GM15510 (cell line): Measurements from ENCODE around the gene MLH3.

Experiments used
- POLR2A ChIP-seq: IDR thresholded peaks from 3 replicates; pipeline ENCODE4 v1.6.1; 2011; ENCODE audit warnings: borderline replicate concordance; ENCODE audit not compliant: insufficient read length; ENCODE audit errors: extremely low read depth

Gene MLH3

GRCh38 chr14:75069121-75069810, 18.0 kb upstream of the MLH3 start, which contains the start of gene ZC2HC1C:
TSS of gene ZC2HC1C (plus strand) at chr14:75069641. CDS start at chr14:75070574, 933 bp downstream.
- peak; percentile 73 for TF ChIP-seq POLR2A

- no peak for TF ChIP-seq POLR2A
Measured at GRCh38 chr14:75068294-75069120, 17.2 kb upstream of the MLH3 start.

- no peak for TF ChIP-seq POLR2A
Measured at GRCh38 chr14:75067212-75067611, 15.9 kb upstream of the MLH3 start.

- TF ChIP-seq POLR2A: no peak
Measured at GRCh38 chr14:75066691-75067090, 15.4 kb upstream of the MLH3 start.

GRCh38 chr14:75064205-75064567, 12.9 kb upstream of the MLH3 start:
- TF ChIP-seq POLR2A: no peak

GRCh38 chr14:75063491-75064204, 12.4 kb upstream of the MLH3 start, which contains the start of gene ACYP1:
TSS of gene ACYP1 (minus strand) at chr14:75064024. CDS start at chr14:75063553, 471 bp downstream.
- peak; percentile 60 for TF ChIP-seq POLR2A

- TF ChIP-seq POLR2A: no peak
Measured at GRCh38 chr14:75063013-75063412, 11.7 kb upstream of the MLH3 start.

GRCh38 chr14:75060420-75060819, 9.2 kb upstream of the MLH3 start:
- no peak for TF ChIP-seq POLR2A

GRCh38 chr14:75059642-75060041, 8.4 kb upstream of the MLH3 start:
- TF ChIP-seq POLR2A: no peak

GRCh38 chr14:75054421-75054820, 3.2 kb upstream of the MLH3 start:
- no peak for TF ChIP-seq POLR2A

- no peak for TF ChIP-seq POLR2A
Measured at GRCh38 chr14:75053396-75054291, 2.4 kb upstream of the MLH3 start.

GRCh38 chr14:75051556-75051899, 261 bp upstream of the MLH3 start:
- TF ChIP-seq POLR2A: no peak

- TF ChIP-seq POLR2A: no peak
Measured at GRCh38 chr14:75049731-75050201, 1.5 kb downstream of the MLH3 start.

GRCh38 chr14:75049136-75049535, 2.1 kb downstream of the MLH3 start:
- no peak for TF ChIP-seq POLR2A

GRCh38 chr14:75048101-75048500, 3.2 kb downstream of the MLH3 start:
- TF ChIP-seq POLR2A: no peak

GRCh38 chr14:75047506-75047905, 3.8 kb downstream of the MLH3 start:
- no peak for TF ChIP-seq POLR2A
